Transverse colon (tissue), 4 donors: ENCODE results near the gene SLC25A48.

Experiments used
- EP300 ChIP-seq: sonication (generic); formaldehyde crosslinking; IDR thresholded peaks from one replicate; pipeline ENCODE4 v1.6.1; 2017; ENCODE audit warnings: antibody characterized with exemption, low read depth
- POLR2A ChIP-seq: fragments of 450-650 bp; IDR thresholded peaks from one replicate; pipeline ENCODE4 v1.6.1; 2016; ENCODE audit warnings: antibody characterized with exemption, mild to moderate bottlenecking, moderate library complexity
- POLR2AphosphoS5 ChIP-seq, 3 donors: sonication (generic); formaldehyde crosslinking; IDR thresholded peaks; one replicate each; pipeline ENCODE4 v1.6.1; 2016; ENCODE audit warnings: antibody characterized with exemption in 3 of 3
- TF ChIP-seq, protein P1 (sequence below), 5 experiments: fragments of 200-600 bp in 3 of 5; fragments of 450-650 bp in 2 of 5; sonication (generic) in 3 of 5; IDR thresholded peaks; 1 replicate in 2 of 5; 2 replicates in 3 of 5; pipeline ENCODE4 v1.5.1; 2016 to 2017; ENCODE audit warnings: antibody characterized with exemption in 5 of 5, inconsistent platforms in 3 of 5, mild to moderate bottlenecking in 2 of 5, moderate library complexity in 1 of 5

GRCh38 chr5:135921388-135921787 lies 86.9 kb downstream of the SLC25A48 start:
- TF ChIP-seq, protein P1, sequence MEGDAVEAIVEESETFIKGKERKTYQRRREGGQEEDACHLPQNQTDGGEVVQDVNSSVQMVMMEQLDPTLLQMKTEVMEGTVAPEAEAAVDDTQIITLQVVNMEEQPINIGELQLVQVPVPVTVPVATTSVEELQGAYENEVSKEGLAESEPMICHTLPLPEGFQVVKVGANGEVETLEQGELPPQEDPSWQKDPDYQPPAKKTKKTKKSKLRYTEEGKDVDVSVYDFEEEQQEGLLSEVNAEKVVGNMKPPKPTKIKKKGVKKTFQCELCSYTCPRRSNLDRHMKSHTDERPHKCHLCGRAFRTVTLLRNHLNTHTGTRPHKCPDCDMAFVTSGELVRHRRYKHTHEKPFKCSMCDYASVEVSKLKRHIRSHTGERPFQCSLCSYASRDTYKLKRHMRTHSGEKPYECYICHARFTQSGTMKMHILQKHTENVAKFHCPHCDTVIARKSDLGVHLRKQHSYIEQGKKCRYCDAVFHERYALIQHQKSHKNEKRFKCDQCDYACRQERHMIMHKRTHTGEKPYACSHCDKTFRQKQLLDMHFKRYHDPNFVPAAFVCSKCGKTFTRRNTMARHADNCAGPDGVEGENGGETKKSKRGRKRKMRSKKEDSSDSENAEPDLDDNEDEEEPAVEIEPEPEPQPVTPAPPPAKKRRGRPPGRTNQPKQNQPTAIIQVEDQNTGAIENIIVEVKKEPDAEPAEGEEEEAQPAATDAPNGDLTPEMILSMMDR (IDR thresholded peaks at IDR 0.05): no peak
- TF ChIP-seq EP300: no peak
- no peak for TF ChIP-seq POLR2A
- no peak for TF ChIP-seq POLR2AphosphoS5 (IDR thresholded peaks at IDR 0.05)
